HPDE6-E6E7 (cell line): ENCODE data around the gene RELT.
A peak's percentile ranks its signal among the peaks of the same experiment; 100 is the strongest.

Experiments
- DNase-seq: peaks from one replicate; pipeline ENCODE4 v3.0.0; 2011; ENCODE audit warnings: missing footprints; ENCODE audit errors: extremely low spot score

The RELT gene

GRCh38 chr11:73347067-73347466, 29.1 kb upstream of the RELT start:
- no peak for DNase-seq

GRCh38 chr11:73348838-73349237, 27.4 kb upstream of the RELT start:
- DNase-seq, result no peak

- no peak for DNase-seq
Measured at GRCh38 chr11:73349633-73350032, 26.6 kb upstream of the RELT start.

- DNase-seq, result peak; percentile 81
Measured at GRCh38 chr11:73350908-73351636, 25.1 kb upstream of the RELT start.

GRCh38 chr11:73353422-73353821, 22.8 kb upstream of the RELT start:
- DNase-seq, result no peak

DNA sequence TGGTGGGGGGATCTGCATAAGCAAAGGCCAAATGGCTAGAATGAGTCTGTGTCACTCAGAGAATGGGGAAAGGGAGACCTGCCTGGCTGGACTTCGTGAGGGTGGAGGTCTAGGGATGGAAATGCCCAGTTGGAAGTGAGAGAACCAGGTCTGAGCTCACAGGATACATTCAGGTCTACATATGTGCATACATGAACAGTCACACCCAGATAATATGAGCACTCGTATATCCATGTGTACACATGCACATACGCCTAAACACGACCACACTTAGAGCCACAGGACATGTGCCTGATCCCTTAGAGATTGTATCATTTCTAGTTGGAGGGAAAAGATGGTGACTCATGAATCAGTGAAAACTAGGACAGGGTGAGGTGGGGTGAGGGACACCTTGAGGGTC, 21.1 kb upstream of the RELT start:
- no peak for DNase-seq

DNA sequence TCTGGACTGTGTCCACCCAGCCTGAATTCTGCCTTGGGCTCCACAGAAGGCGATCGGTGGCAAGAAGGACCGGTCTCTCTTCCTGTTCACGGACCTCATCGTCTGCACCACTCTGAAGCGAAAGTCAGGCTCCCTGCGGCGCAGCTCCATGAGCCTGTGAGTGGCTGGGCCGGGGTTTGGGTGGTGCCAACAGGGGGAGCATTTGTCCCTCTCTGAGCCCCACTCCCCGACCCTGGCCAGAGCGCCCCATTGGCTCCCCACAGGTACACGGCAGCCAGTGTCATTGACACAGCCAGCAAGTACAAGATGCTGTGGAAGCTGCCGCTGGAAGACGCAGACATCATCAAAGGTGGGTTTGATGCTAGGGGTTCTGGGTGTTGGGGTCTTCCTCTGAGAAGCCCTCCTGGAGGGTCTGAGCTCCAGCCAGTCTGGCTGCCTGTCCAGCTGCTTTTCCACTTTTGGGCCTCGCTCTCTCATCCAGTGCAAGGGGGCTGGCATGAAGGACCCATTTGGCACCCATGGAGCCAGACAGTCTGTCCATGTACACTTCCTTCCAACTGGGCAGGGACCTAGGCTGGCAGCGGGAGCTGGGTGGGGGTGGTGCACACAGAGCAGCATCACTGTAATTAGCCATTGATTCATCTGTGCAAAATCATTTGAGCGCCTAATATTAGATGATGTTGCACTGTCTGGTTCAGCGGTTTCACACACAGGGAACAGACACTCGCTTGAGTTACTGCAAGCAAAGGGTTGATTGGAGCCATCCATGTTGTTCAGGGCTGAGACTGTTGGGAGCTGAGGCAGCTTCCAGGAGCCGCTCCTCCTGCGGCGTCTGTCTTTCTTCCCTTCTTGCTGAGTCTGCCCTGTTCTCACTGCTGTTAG, 19.0 kb upstream of the RELT start:
- no peak for DNase-seq

GRCh38 chr11:73358071-73358470, 18.1 kb upstream of the RELT start:
- no peak for DNase-seq

DNA sequence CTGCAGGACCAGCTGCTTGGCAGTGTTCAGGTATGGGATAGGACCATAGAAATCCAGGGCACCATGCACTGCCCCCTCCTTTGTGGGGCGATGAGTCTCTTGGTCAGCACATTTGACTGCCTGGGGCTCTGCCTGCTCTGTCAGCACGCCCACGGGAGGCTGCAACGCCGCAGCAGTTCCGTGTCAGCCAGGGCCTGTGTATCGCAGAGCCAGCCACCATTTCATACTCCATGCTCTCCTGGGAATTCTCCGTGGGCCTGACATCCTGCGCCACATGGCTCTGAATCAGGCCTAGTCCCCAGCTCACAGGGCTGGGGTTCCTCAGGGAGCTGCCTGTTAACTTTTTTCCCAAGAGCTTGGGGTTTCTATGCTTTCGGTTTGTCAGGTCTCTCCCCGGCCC, 16.9 kb upstream of the RELT start:
- no peak for DNase-seq

DNA sequence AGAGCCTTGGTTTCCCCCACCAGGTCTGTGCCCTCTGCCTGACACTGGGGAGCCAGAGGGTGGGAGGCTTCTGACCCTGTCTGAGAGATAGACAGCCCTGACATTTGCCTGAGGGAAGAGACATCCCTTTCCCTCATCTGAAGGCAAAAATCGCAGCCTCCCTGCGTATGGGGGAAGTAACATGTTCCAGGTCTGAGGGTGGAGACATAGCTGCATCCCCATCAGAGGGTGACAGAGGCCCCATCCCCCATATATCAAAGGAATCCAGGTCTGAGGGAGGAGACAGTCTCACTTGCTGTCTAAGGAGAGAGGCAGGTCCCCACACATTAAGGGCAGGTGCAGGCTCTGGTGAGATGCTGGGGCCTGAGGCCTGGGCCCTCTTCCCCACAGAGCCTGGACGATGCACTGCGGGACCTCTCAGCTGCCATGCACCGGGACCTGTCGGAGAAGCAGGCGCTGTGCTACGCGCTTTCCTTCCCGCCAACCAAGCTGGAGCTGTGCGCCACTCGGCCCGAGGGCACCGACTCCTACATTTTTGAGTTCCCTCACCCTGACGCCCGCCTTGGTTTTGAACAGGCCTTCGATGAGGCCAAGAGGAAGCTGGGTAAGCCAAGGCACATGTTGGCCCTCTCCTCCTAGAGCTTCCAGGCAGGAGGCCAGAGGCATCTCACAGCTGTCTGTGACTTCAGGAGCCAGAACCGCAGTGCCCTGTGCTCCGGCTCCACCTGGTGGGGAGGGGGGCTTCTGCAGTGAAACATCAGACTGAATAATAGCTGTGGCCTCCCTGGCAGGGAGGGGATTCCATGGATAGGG, 16.1 kb upstream of the RELT start:
- no peak for DNase-seq

GRCh38 chr11:73360743-73361369, 15.3 kb upstream of the RELT start:
- no peak for DNase-seq

- no peak for DNase-seq
Measured at GRCh38 chr11:73361953-73362776, 14.0 kb upstream of the RELT start.

GRCh38 chr11:73363147-73363546, 13.1 kb upstream of the RELT start:
- DNase-seq, result no peak

- DNase-seq, result no peak
Measured at GRCh38 chr11:73365352-73366264, 10.6 kb upstream of the RELT start.

DNA sequence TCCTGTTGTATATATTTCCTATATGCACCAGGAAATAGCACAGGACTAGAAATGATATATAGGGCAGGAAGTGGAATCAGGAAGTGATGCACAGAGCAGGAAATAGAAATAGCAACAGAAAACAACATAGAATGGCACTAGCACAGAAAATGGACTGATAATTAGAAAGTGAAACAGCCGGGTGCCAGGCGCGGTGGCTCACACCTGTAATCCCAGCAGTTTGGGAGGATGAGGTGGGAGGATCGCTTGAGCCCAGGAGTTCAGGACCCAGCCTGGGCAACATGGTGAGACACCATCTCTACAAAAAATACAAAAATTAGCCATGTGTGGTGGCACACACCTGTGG, 10.0 kb upstream of the RELT start:
- DNase-seq, result no peak

DNA sequence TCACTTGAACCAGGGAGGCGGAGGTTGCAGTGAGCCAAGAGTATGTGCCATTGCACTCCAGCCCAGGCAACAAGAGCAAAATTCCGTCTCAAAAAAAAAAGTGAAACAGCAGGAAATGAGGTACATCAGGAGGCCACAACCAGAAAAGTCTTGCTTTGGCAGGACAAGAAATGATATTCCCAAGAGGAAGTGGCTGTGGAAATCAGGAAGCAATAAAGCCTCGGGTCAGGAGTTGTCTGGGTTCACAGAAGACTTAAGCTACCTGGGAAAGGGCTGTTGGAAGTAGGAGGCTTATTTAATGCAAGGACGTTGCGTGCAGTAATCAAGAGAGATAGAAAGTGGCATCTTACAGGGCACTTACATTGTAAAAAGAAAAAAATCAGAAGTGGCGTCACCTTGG, 9.2 kb upstream of the RELT start:
- DNase-seq, result no peak

DNA sequence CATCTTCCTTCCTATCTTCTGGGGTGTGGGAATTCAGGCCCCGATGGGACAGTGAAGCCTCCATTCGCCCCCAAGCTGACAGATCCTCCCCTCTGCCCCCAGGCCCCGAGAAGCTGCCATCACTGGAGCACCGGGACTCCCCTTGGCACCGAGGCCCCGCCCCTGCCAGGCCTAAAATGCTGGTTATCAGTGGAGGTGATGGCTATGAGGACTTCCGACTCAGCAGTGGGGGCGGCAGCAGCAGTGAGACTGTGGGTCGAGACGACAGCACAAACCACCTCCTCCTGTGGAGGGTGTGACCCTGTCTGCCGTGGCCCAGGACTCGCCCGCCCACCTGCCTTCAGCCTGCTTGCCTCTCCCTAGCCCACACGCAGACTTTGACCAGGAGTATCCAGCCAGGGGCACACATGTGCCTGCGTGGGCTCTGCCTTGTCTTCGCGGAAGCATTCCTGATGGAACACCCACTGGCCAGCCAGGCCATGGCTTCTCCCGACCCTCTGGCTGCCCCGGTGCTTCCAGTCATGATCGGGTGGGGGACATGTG, 8.6 kb upstream of the RELT start:
- no peak for DNase-seq

- no peak for DNase-seq
Measured at GRCh38 chr11:73372375-73372993, 3.7 kb upstream of the RELT start.

- DNase-seq, result no peak
Measured at GRCh38 chr11:73374151-73374550, 2.0 kb upstream of the RELT start.
